Endodermal cell (in vitro differentiated cells): ENCODE data around the gene MYOZ1. TPM values are rescaled to one million over a fixed set of nuclear protein-coding genes. Genes with fewer than 3 reads are reported as not detected.

Experiments
- DNase-seq: peaks from one replicate; pipeline ENCODE4 v3.0.0-alpha.2; 2017
- H3K27ac ChIP-seq: 2 replicates; pipeline ENCODE4 v1.5.1; 2013; ENCODE audit warnings: mild to moderate bottlenecking, low read depth, low read length, moderate library complexity
- H3K27me3 ChIP-seq: 2 replicates; pipeline ENCODE4 v1.6.1; 2013; ENCODE audit warnings: mild to moderate bottlenecking, low read length, moderate library complexity; ENCODE audit not compliant: insufficient read depth, control insufficient read depth, poor library complexity, severe bottlenecking
- H3K36me3 ChIP-seq: 2 replicates; pipeline ENCODE4 v1.7.0; 2013; ENCODE audit warnings: mild to moderate bottlenecking, low read length, moderate library complexity; ENCODE audit not compliant: control insufficient read depth, insufficient read depth
- H3K4me1 ChIP-seq: one replicate; pipeline ENCODE4 v1.7.0; 2013; ENCODE audit warnings: low read length; ENCODE audit not compliant: control insufficient read depth, insufficient read depth
- H3K4me3 ChIP-seq: 2 replicates; pipeline ENCODE4 v1.5.1; 2013; ENCODE audit warnings: mild to moderate bottlenecking, low read length, moderate library complexity
- H3K9ac ChIP-seq: 2 replicates; pipeline ENCODE4 v1.6.1; 2013; ENCODE audit warnings: mild to moderate bottlenecking, low read length, moderate library complexity; ENCODE audit not compliant: poor library complexity, severe bottlenecking; ENCODE audit errors: extremely low read depth
- H3K9me3 ChIP-seq: 2 replicates; pipeline ENCODE4 v1.6.1; 2013; ENCODE audit warnings: mild to moderate bottlenecking, low read length, moderate library complexity; ENCODE audit not compliant: control insufficient read depth
- H3K27ac Mint-ChIP-seq: 2 replicates; pipeline ENCODE4 v1.8.0; 2020; ENCODE audit warnings: mixed read lengths
- H3K27me3 Mint-ChIP-seq: 2 replicates; pipeline ENCODE4 v1.8.0; 2021; ENCODE audit warnings: mild to moderate bottlenecking, mixed read lengths; ENCODE audit not compliant: insufficient read depth
- H3K36me3 Mint-ChIP-seq: 2 replicates; pipeline ENCODE4 v1.8.0; 2020; ENCODE audit warnings: low read depth, mixed read lengths
- H3K4me1 Mint-ChIP-seq: 2 replicates; pipeline ENCODE4 v1.8.0; 2020; ENCODE audit warnings: mixed read lengths
- H3K4me3 Mint-ChIP-seq: 2 replicates; pipeline ENCODE4 v1.8.0; 2020; ENCODE audit warnings: mild to moderate bottlenecking, moderate library complexity, mixed read lengths
- H3K9me3 Mint-ChIP-seq: 2 replicates; pipeline ENCODE4 v1.8.0; 2020; ENCODE audit warnings: mild to moderate bottlenecking, mixed read lengths
- CTCF ChIP-seq: fragments of 200-600 bp; sonication (generic); conservative IDR thresholded peaks from 2 replicates; pipeline ENCODE4 v1.5.0; 2021; ENCODE audit warnings: antibody characterized with exemption, mild to moderate bottlenecking
- WGBS, 2 experiments: methylation state at CpG; one replicate each; pipeline versions ENCODE4 v1.1.5 to v1.1.7; 2013; ENCODE audit warnings: missing lambda C conversion rate in 2 of 2, mixed read lengths in 1 of 2; ENCODE audit not compliant: insufficient coverage in 1 of 2, insufficient read length in 1 of 2; 5-methylcytosine and 5-hydroxymethylcytosine counted together
- total RNA-seq, 2 donors: library from RNA; stranded (reverse); fragmentation: NEBNext Ultra II Directional in 1 of 2; extraction: Animal tissue kit (Norgen Biotek cat#: 25700) in 1 of 2; gene quantifications; 2 replicates in 1 of 2; 3 replicates in 1 of 2; pipeline ENCODE4 v1.2.1, GENCODE V29; 2021

MYOZ1 gene
- total RNA-seq, 2 donors from 2014 or later: 1.6 to 2.4 TPM

- Mint-ChIP-seq H3K4me1 (peaks cover 6% of the 10 kb centered on the region), H3K36me3 (no peaks in the 10 kb centered on the region), H3K4me3 (no peak within 1 kb of the TSS), H3K9me3 (no peaks in the 10 kb centered on the region), H3K27ac (no peak within 1 kb of the TSS), H3K27me3 (peaks cover 2% of the 10 kb centered on the region)
- no peaks in the 10 kb centered on the region for H3K27me3 ChIP-seq
- no peak within 1 kb of the TSS for H3K9ac ChIP-seq
- H3K9me3 ChIP-seq: no peaks in the 10 kb centered on the region
- no peak for DNase-seq
- WGBS, 2 experiments: 92 to 97% methylated on average over 2 to 5 of the region's 5 CpGs
- H3K4me3 ChIP-seq: no peak within 1 kb of the TSS
- no peak for TF ChIP-seq CTCF
- no peaks in the 10 kb centered on the region for H3K4me1 ChIP-seq
- H3K27ac ChIP-seq: no peak within 1 kb of the TSS
- H3K36me3 ChIP-seq: no peaks in the 10 kb centered on the region
Measured at GRCh38 chr10:73655990-73656298, 14.7 kb upstream of the MYOZ1 start, which contains the start of gene SYNPO2L. SYNPO2L (minus strand) TSS chr10:73656029; CDS start chr10:73655922, 107 bp downstream.

- Histone ChIP-seq H3K36me3 (no peaks in the 10 kb centered on the region), H3K9me3 (no peaks in the 10 kb centered on the region), H3K9ac (no peak overlapping the region), H3K27ac (no peak overlapping the region), H3K27me3 (no peaks in the 10 kb centered on the region), H3K4me3 (no peak overlapping the region), H3K4me1 (no peaks in the 10 kb centered on the region)
- H3K4me3 Mint-ChIP-seq: no peak overlapping the region
- H3K36me3 Mint-ChIP-seq: no peaks in the 10 kb centered on the region
- TF ChIP-seq CTCF: no peak
- no peak overlapping the region for H3K27ac Mint-ChIP-seq
- 91 to 94% methylated on average over 4 to 11 of the region's 12 CpGs for WGBS, 2 experiments
- no peak for DNase-seq
- peaks cover 9% of the 10 kb centered on the region for H3K4me1 Mint-ChIP-seq
- H3K9me3 Mint-ChIP-seq: no peaks in the 10 kb centered on the region
- peaks cover 2% of the 10 kb centered on the region for H3K27me3 Mint-ChIP-seq
Measured at GRCh38 chr10:73655257-73655989, 14.1 kb upstream of the MYOZ1 start.

- no peak overlapping the region for H3K4me3 ChIP-seq
- WGBS, 2 experiments: 60 to 74% methylated on average over 3 of the region's 3 CpGs
- H3K27me3 Mint-ChIP-seq: no peaks in the 10 kb centered on the region
- DNase-seq: peak; percentile 56
- H3K36me3 Mint-ChIP-seq: no peaks in the 10 kb centered on the region
- H3K4me3 Mint-ChIP-seq: no peak overlapping the region
- H3K9me3 ChIP-seq: no peaks in the 10 kb centered on the region
- H3K9ac ChIP-seq: no peak overlapping the region
- H3K36me3 ChIP-seq: no peaks in the 10 kb centered on the region
- H3K4me1 ChIP-seq: no peaks in the 10 kb centered on the region
- peak; percentile 63 for TF ChIP-seq CTCF
- no peaks in the 10 kb centered on the region for H3K27me3 ChIP-seq
- H3K27ac Mint-ChIP-seq: no peak overlapping the region
- H3K9me3 Mint-ChIP-seq: no peaks in the 10 kb centered on the region
- peaks cover 19% of the 10 kb centered on the region for H3K4me1 Mint-ChIP-seq
- H3K27ac ChIP-seq: no peak overlapping the region
Measured at GRCh38 chr10:73653701-73654100, 12.4 kb upstream of the MYOZ1 start.
